Mesendoderm (in vitro differentiated cells): ENCODE results near the gene NAA16.
A peak's percentile ranks its signal among the peaks of the same experiment; 100 is the strongest.

Experiments used
- DNase-seq: peaks from one replicate; pipeline ENCODE4 v3.0.0; 2013
- H2AK5ac ChIP-seq: 2 replicates; pipeline ENCODE4 v1.6.1; 2013; ENCODE audit warnings: low read length, inconsistent platforms
- H2BK120ac ChIP-seq: 2 replicates; pipeline ENCODE4 v1.6.1; 2013; ENCODE audit warnings: low read depth, mild to moderate bottlenecking, low read length, moderate library complexity, mixed read lengths
- H2BK15ac ChIP-seq: replicated peaks from 2 replicates; pipeline ENCODE4 v1.6.1; 2013; ENCODE audit warnings: low read depth, mild to moderate bottlenecking, moderate library complexity
- H2BK5ac ChIP-seq: 2 replicates; pipeline ENCODE4 v1.6.1; 2013; ENCODE audit warnings: low read length, inconsistent platforms
- H3K18ac ChIP-seq: 2 replicates; pipeline ENCODE4 v1.6.1; 2013; ENCODE audit warnings: mild to moderate bottlenecking, low read length, mixed read lengths
- H3K23ac ChIP-seq: one replicate; pipeline ENCODE4 v1.6.1; 2013; ENCODE audit warnings: low read length
- H3K27ac ChIP-seq: 2 replicates; pipeline ENCODE4 v1.5.1; 2013; ENCODE audit warnings: low read depth, mild to moderate bottlenecking, inconsistent platforms, low read length, moderate library complexity
- H3K27me3 ChIP-seq: 2 replicates; pipeline ENCODE4 v1.6.1; 2013; ENCODE audit warnings: low read length, control low read depth, mild to moderate bottlenecking, inconsistent platforms; ENCODE audit not compliant: insufficient read depth, poor library complexity
- H3K36me3 ChIP-seq: 2 replicates; pipeline ENCODE4 v1.6.1; 2013; ENCODE audit warnings: low read length, inconsistent platforms; ENCODE audit not compliant: control insufficient read depth, insufficient read depth
- H3K4ac ChIP-seq: one replicate; pipeline ENCODE4 v1.6.1; 2013; ENCODE audit warnings: low read depth, mild to moderate bottlenecking, low read length, moderate library complexity
- H3K4me1 ChIP-seq: 2 replicates; pipeline ENCODE4 v1.6.1; 2013; ENCODE audit warnings: low read depth, low read length, inconsistent platforms; ENCODE audit not compliant: control insufficient read depth
- H3K4me2 ChIP-seq: 2 replicates; pipeline ENCODE4 v1.6.1; 2013; ENCODE audit warnings: low read length
- H3K4me3 ChIP-seq: 2 replicates; pipeline ENCODE4 v1.5.1; 2013; ENCODE audit warnings: mild to moderate bottlenecking, low read length
- H3K56ac ChIP-seq: one replicate; pipeline ENCODE4 v1.6.1; 2013; ENCODE audit warnings: low read length
- H3K79me1 ChIP-seq: 2 replicates; pipeline ENCODE4 v1.6.1; 2013; ENCODE audit warnings: low read length, inconsistent platforms
- H3K79me2 ChIP-seq: 2 replicates; pipeline ENCODE4 v1.6.1; 2013; ENCODE audit warnings: mild to moderate bottlenecking, low read length; ENCODE audit not compliant: control insufficient read depth, insufficient read depth
- H3K9ac ChIP-seq: 2 replicates; pipeline ENCODE4 v1.6.1; 2013; ENCODE audit warnings: low read length, inconsistent platforms
- H4K5ac ChIP-seq: one replicate; pipeline ENCODE4 v1.6.1; 2013; ENCODE audit warnings: low read length
- H4K8ac ChIP-seq: one replicate; pipeline ENCODE4 v1.6.1; 2013; ENCODE audit warnings: low read depth, mild to moderate bottlenecking, control low read depth, low read length, moderate library complexity
- WGBS: extraction: QIAGEN DNeasy Blood & Tissue Kit; methylation state at CpG from one replicate; pipeline ENCODE4 v1.1.7; 2013; ENCODE audit warnings: low lambda C conversion rate, missing lambda C conversion rate; ENCODE audit not compliant: insufficient coverage; ENCODE audit errors: extremely low coverage; 5-methylcytosine and 5-hydroxymethylcytosine counted together

NAA16 gene

DNA sequence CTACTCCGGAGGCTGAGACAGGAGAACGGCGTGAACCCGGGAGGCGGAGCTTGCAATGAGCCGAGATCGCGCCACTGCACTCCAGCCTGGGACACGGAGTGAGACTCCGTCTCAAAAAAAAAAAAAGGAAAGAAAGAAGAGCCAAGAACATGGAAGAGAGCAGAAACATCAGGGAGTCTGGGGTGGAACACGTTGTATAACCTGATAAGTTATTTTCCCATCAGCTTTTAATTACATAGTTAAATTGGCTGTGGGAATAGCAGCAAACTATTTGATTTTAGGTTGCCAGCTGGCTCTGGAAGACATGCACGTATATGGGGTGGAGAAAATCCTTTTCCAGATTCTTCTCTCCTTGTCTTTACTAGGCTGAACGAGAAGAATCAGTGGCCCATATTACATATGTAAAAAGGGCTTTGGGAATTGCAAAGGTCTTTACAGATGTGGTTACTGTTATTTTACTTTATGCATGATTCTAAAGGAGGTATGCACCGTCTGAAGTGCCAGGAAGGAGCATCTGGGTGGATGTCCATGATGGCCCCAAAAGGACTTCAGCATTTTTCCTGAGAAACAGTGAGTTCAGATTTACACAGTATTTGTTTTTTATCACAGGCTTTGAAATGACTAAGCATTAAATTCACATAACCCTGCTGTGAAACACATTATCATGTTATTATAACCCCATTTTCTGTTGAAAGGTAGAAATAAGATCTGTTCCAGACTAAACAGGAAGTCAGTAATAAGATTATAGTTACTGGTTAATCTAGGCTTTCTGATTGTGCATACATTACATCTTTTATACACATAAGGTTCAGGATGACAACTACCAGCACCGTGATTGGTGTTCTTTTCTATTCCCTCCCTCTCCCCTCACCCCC lies 4.6 kb upstream of the NAA16 start:
- no peak overlapping the region for H3K23ac ChIP-seq
- no CpG with 5 or more reads among the region's 15 CpGs for WGBS
- no peak overlapping the region for H3K18ac ChIP-seq
- H3K4me2 ChIP-seq: no peak overlapping the region
- no peak for DNase-seq
- no peak overlapping the region for H2BK5ac ChIP-seq
- no peaks in the 10 kb centered on the region for H3K36me3 ChIP-seq
- H3K79me1 ChIP-seq: no peaks in the 10 kb centered on the region
- H3K27me3 ChIP-seq: no peaks in the 10 kb centered on the region
- H2AK5ac ChIP-seq: no peak overlapping the region
- H3K79me2 ChIP-seq: peaks cover 2% of the 10 kb centered on the region
- no peaks in the 10 kb centered on the region for H3K4me1 ChIP-seq
- H3K4ac ChIP-seq: no peak overlapping the region
- H4K5ac ChIP-seq: no peak overlapping the region
- no peak overlapping the region for H3K27ac ChIP-seq
- no peak overlapping the region for H3K9ac ChIP-seq
- H2BK15ac ChIP-seq: no peak overlapping the region
- peak overlapping the region; percentile 42 for H3K56ac ChIP-seq
- no peak overlapping the region for H4K8ac ChIP-seq
- no peak overlapping the region for H3K4me3 ChIP-seq
- H2BK120ac ChIP-seq: no peak overlapping the region

DNA sequence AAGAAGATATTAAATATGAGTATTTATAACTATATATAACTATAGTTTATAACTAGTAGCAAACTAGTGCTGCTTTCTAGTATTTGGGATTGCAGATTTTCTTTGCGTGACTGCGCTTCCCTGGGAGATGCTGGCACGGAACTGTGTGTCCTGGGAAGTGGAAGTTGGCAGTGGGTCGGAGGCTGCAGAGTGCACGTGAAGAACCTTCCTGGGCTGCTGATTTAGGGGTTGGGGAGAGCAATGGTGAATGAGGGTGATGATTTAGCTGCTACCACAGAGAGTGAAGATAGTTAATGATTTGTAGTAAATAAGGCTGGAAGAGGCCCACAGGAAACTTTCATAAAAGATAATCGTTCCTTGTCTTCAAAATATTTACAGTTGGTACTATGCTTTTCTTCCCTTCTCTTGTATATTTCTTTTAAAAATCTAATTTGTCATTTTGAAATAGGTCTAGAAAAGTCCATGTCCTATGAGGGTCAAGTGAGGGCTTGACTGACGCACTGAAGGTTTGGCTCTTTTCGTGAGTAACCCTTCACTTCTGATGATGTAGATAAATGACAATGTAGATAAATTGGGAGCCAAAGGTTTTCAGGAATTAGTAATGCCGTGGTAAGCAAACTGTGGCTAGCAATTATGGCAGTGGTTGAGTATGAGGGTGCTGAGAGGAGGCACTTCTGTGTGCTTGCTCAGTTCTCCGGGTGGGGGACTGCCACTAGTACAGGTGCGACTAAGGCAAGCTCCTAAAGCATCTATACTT lies 3.0 kb upstream of the NAA16 start:
- no CpG with 5 or more reads among the region's 11 CpGs for WGBS
- no peak overlapping the region for H2BK15ac ChIP-seq
- H3K4me1 ChIP-seq: no peaks in the 10 kb centered on the region
- H4K8ac ChIP-seq: no peak overlapping the region
- no peak overlapping the region for H2BK5ac ChIP-seq
- H3K9ac ChIP-seq: no peak overlapping the region
- no peak overlapping the region for H3K27ac ChIP-seq
- H2BK120ac ChIP-seq: no peak overlapping the region
- no peaks in the 10 kb centered on the region for H3K79me1 ChIP-seq
- no peaks in the 10 kb centered on the region for H3K27me3 ChIP-seq
- H3K18ac ChIP-seq: no peak overlapping the region
- no peak overlapping the region for H3K4me2 ChIP-seq
- H3K79me2 ChIP-seq: peaks cover 11% of the 10 kb centered on the region
- no peak overlapping the region for H2AK5ac ChIP-seq
- no peaks in the 10 kb centered on the region for H3K36me3 ChIP-seq
- H4K5ac ChIP-seq: no peak overlapping the region
- no peak overlapping the region for H3K4ac ChIP-seq
- DNase-seq: no peak
- no peak overlapping the region for H3K56ac ChIP-seq
- no peak overlapping the region for H3K23ac ChIP-seq
- no peak overlapping the region for H3K4me3 ChIP-seq

DNA sequence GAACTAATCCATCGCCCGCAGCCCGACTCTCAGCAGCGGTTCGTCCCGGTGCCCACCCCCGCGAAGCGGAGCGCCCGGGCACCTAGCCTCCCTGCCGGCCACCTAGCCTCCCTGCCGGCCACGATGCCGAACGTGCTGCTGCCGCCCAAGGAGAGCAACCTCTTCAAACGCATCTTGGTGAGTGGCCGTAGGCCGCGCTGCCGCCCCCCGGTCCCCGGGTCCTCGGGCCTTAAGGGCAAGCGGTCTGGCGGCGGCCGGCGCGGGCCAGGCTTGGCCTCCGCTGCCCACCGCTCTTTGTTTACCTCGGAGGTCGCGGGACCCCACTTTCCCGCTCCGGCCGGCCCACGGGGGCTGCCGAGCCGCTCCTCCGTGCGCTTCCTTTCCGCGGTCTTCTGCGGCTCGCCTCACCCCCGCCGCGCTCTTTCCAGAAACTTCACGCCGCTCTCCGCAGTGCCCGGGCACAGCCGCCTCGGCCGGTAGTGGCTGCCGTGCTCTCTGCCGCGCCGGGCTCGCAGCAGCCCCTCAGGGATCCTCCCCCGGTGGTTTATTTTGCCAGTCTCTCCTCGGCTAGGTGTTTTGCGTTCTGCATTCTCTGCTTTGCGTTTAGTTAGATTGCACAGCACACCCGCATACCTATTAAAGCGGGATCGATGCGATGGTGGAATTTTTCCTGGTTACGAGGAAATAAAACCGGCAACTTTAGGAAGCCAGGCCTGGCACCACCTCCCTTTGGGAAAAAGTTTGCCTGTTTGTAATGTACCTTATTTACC lies 524 bp downstream of the NAA16 start:
- Histone ChIP-seq H3K56ac (peak overlapping the region; percentile 96), H3K36me3 (no peaks in the 10 kb centered on the region), H3K4ac (peak overlapping the region; percentile 88), H4K5ac (no peak overlapping the region), H3K23ac (peak overlapping the region; percentile 34), H3K27me3 (no peaks in the 10 kb centered on the region), H3K27ac (peak overlapping the region; percentile 73), H2BK5ac (no peak overlapping the region), H2AK5ac (no peak overlapping the region), H3K79me2 (peaks cover 41% of the 10 kb centered on the region), H3K79me1 (peaks cover 3% of the 10 kb centered on the region), H2BK15ac (no peak overlapping the region), H3K9ac (peak overlapping the region; percentile 98), H4K8ac (no peak overlapping the region), H3K4me2 (peak overlapping the region; percentile 26), H3K4me3 (peak overlapping the region; percentile 98), H3K4me1 (peaks cover 2% of the 10 kb centered on the region), H2BK120ac (no peak overlapping the region), H3K18ac (peak overlapping the region; percentile 91)
- peak; percentile 29 for DNase-seq
- WGBS: no CpG with 5 or more reads among the region's 73 CpGs

DNA sequence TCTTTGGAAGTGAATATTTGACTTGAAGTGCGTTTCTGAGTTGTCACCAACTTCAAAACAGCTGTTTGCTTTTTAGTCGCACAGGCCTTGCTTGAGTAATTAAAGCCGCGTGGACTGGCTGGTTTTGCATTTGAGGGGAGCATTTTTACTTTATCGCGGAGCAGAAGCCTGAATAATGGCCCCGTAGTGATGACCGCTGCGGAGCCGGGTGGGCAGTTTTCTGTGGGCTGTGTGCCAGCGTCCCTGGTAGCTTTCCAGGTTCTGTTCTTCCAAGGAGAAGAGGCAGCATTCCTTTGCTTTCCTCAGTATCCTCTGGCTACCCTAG lies 1.1 kb downstream of the NAA16 start:
- H2BK5ac ChIP-seq: no peak overlapping the region
- H3K9ac ChIP-seq: peak overlapping the region; percentile 98
- peak overlapping the region; percentile 70 for H3K4ac ChIP-seq
- no peak overlapping the region for H3K27ac ChIP-seq
- H2BK120ac ChIP-seq: no peak overlapping the region
- peaks cover 2% of the 10 kb centered on the region for H3K4me1 ChIP-seq
- no peaks in the 10 kb centered on the region for H3K36me3 ChIP-seq
- H3K23ac ChIP-seq: no peak overlapping the region
- no peaks in the 10 kb centered on the region for H3K27me3 ChIP-seq
- no peak overlapping the region for H4K8ac ChIP-seq
- H2AK5ac ChIP-seq: no peak overlapping the region
- H4K5ac ChIP-seq: no peak overlapping the region
- DNase-seq: no peak
- H2BK15ac ChIP-seq: no peak overlapping the region
- peak overlapping the region; percentile 91 for H3K18ac ChIP-seq
- peak overlapping the region; percentile 96 for H3K56ac ChIP-seq
- H3K79me2 ChIP-seq: peaks cover 43% of the 10 kb centered on the region
- no CpG with 5 or more reads among the region's 11 CpGs for WGBS
- peaks cover 3% of the 10 kb centered on the region for H3K79me1 ChIP-seq
- peak overlapping the region; percentile 98 for H3K4me3 ChIP-seq
- peak overlapping the region; percentile 26 for H3K4me2 ChIP-seq

DNA sequence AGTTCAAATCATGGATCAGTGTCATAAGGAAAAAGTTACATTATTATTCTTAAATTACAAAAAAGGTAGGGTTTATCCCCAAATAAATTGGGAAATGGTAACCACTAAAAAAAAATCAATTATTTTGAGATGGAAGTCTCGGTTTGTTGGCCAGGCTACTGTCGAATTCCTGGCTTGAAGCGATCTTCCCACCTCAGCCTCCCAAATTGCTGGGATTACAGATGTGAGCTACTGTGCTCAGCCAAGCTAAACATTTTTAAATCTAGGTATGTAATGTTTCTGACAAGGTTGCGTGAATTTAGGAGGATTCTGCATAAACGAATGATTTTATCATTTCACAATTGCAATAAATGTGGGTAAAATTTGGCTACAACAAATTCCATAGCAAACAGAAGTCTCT lies 2.0 kb downstream of the NAA16 start:
- no peak overlapping the region for H2AK5ac ChIP-seq
- H3K18ac ChIP-seq: no peak overlapping the region
- H2BK120ac ChIP-seq: no peak overlapping the region
- H3K56ac ChIP-seq: no peak overlapping the region
- no peak overlapping the region for H4K8ac ChIP-seq
- H3K4me2 ChIP-seq: peak overlapping the region; percentile 23
- H3K79me2 ChIP-seq: peaks cover 48% of the 10 kb centered on the region
- peak; percentile 18 for DNase-seq
- no peaks in the 10 kb centered on the region for H3K27me3 ChIP-seq
- H3K4me3 ChIP-seq: no peak overlapping the region
- H3K27ac ChIP-seq: no peak overlapping the region
- H3K9ac ChIP-seq: peak overlapping the region; percentile 12
- no peak overlapping the region for H3K23ac ChIP-seq
- H3K4ac ChIP-seq: no peak overlapping the region
- no peak overlapping the region for H2BK15ac ChIP-seq
- peaks cover 3% of the 10 kb centered on the region for H3K79me1 ChIP-seq
- no peaks in the 10 kb centered on the region for H3K36me3 ChIP-seq
- H3K4me1 ChIP-seq: peaks cover 2% of the 10 kb centered on the region
- WGBS: no CpG with 5 or more reads among the region's 5 CpGs
- H4K5ac ChIP-seq: no peak overlapping the region
- H2BK5ac ChIP-seq: no peak overlapping the region
